ENCODE data around the gene PARVA. TPM values are rescaled to one million over a fixed set of nuclear protein-coding genes. Genes with fewer than 3 reads are reported as not detected.

The PARVA gene
- total and polyA plus RNA-seq, 3 donors from 2014 or later, result 18.7 to 23.7 (median 23.6) TPM

DNA sequence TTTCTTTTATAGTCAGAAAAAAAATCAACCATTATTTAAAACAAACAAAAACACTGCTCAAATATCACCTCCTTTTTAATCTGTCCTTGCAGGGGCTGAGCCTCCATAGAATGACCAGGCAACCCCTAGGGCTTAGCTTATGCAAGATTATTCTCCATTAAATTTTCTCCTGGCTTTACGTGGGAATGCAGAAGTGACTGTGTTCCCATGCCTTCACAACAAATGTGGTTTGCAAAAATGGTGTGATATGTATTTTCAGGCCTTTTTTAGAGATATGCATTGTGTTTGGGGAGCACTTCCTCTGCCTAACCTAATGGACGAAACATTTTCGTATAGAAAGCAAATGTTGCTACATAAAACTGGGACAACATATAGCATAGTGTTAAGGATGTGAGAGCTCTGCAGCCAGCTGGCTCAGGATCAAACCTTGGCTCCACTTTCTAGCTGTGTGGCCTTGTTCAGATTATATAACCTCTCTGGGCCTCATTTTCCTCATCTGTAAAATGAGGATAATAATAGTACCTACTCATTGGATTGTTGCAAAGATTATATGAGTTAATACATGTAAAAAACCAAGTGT lies 82.6 kb downstream of the PARVA start:
- no peak overlapping the region for H3K27ac ChIP-seq
- no peaks in the 10 kb centered on the region for H3K36me3 ChIP-seq (ENCODE audit: low read depth, missing control alignments)
- peaks cover 3% of the 10 kb centered on the region for H3K4me1 ChIP-seq
- no peak overlapping the region for H3K4me3 ChIP-seq
- H3K27me3 ChIP-seq, result no peaks in the 10 kb centered on the region
- TF ChIP-seq POLR2A (IDR thresholded peaks at IDR 0.05), result no peak
- TF ChIP-seq, protein P1, sequence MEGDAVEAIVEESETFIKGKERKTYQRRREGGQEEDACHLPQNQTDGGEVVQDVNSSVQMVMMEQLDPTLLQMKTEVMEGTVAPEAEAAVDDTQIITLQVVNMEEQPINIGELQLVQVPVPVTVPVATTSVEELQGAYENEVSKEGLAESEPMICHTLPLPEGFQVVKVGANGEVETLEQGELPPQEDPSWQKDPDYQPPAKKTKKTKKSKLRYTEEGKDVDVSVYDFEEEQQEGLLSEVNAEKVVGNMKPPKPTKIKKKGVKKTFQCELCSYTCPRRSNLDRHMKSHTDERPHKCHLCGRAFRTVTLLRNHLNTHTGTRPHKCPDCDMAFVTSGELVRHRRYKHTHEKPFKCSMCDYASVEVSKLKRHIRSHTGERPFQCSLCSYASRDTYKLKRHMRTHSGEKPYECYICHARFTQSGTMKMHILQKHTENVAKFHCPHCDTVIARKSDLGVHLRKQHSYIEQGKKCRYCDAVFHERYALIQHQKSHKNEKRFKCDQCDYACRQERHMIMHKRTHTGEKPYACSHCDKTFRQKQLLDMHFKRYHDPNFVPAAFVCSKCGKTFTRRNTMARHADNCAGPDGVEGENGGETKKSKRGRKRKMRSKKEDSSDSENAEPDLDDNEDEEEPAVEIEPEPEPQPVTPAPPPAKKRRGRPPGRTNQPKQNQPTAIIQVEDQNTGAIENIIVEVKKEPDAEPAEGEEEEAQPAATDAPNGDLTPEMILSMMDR (IDR thresholded peaks at IDR 0.05), result no peak
- intact Hi-C loops (cut with DNase I; ENCODE audit: low total_unique reads), result no loop called here
- 85 to 89% methylated on average over 3 of the region's 3 CpGs for WGBS, 2 donors
- DNase-seq, result no peak
- no peaks in the 10 kb centered on the region for H3K9me3 ChIP-seq

DNA sequence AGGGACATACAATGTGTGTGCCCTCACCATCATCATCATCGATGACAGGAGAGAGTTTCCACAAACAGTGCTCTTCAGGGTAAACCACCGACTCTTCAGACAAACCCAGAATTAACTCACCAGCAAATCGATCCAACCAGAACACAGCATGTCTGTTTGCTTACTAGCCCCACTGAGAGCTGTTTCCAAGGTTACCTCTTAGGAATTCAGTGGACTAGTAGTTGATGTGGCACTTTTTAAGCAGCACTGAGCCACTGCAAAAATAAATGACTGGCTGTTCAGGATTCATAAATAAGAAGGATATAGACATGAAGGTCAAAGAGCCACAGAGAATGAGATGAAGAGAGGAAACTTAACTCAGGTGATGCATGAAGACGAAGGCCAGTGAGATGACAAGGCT lies 83.1 kb downstream of the PARVA start:
- intact Hi-C loops (cut with DNase I; ENCODE audit: low total_unique reads), result no loop called here
- Histone ChIP-seq H3K36me3 (ENCODE audit: low read depth, missing control alignments) (no peaks in the 10 kb centered on the region), H3K27ac (no peak overlapping the region), H3K4me1 (peaks cover 3% of the 10 kb centered on the region), H3K27me3 (no peaks in the 10 kb centered on the region), H3K9me3 (no peaks in the 10 kb centered on the region), H3K4me3 (no peak overlapping the region)
- TF ChIP-seq POLR2A (IDR thresholded peaks at IDR 0.05), result no peak
- TF ChIP-seq, protein P1 (IDR thresholded peaks at IDR 0.05), result no peak
- DNase-seq, result no peak
- 79 to 81% methylated on average over 4 of the region's 4 CpGs for WGBS, 2 donors

DNA sequence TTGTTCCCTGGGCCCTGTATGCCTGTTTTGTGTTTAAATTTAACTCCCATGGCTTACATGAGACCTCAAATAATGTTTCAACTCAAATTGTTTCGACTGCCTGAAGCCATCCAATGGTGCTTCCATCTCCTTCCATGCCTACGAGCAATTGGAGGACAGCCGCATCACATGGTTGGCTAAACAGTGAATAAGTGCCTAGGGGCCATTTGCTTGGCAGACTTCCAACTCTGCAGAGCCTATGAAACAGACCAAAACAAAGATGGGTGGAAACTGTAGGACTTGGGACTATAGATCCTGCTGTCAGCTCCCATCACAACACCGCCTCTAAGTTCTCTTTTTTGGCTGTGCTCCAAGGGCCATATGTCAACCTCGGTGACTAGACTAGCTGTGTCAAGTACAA lies 84.1 kb downstream of the PARVA start:
- Histone ChIP-seq H3K4me3 (no peak overlapping the region), H3K27ac (no peak overlapping the region), H3K27me3 (no peaks in the 10 kb centered on the region), H3K9me3 (no peaks in the 10 kb centered on the region), H3K4me1 (peaks cover 3% of the 10 kb centered on the region), H3K36me3 (ENCODE audit: low read depth, missing control alignments) (no peaks in the 10 kb centered on the region)
- WGBS, 2 donors, result 87 to 94% methylated on average over 5 of the region's 5 CpGs
- TF ChIP-seq POLR2A (IDR thresholded peaks at IDR 0.05), result no peak
- intact Hi-C loops (cut with DNase I; ENCODE audit: low total_unique reads), result no loop called here
- DNase-seq, result no peak

DNA sequence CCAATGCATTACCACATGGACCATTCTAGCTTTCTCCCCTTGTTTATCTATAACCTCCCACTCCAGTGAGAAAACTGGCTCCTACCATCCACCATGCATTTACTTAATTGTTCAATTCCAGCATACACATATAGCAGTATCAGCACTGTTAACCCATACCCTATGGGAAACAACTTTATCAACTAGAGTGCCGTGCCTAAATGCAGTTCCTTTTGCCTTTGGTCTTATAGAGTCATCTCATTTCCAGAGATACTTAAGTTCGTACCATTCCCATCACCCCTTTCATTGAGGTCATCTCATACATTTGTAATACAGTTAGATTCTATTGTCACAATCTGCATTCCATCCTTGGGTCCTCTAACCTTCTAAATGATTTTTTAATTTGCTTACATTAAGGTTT lies 86.9 kb downstream of the PARVA start:
- no peak for TF ChIP-seq POLR2A (IDR thresholded peaks at IDR 0.05)
- TF ChIP-seq, protein P1 (IDR thresholded peaks at IDR 0.05), result no peak
- no peaks in the 10 kb centered on the region for H3K4me1 ChIP-seq
- H3K27ac ChIP-seq, result no peak overlapping the region
- WGBS, 2 donors, result 100% methylated on average over 2 of the region's 2 CpGs
- no peaks in the 10 kb centered on the region for H3K9me3 ChIP-seq
- intact Hi-C loops (cut with DNase I; ENCODE audit: low total_unique reads), result no loop called here
- H3K36me3 ChIP-seq (ENCODE audit: low read depth, missing control alignments), result no peaks in the 10 kb centered on the region
- DNase-seq, result no peak
- H3K4me3 ChIP-seq, result no peak overlapping the region
- no peaks in the 10 kb centered on the region for H3K27me3 ChIP-seq

DNA sequence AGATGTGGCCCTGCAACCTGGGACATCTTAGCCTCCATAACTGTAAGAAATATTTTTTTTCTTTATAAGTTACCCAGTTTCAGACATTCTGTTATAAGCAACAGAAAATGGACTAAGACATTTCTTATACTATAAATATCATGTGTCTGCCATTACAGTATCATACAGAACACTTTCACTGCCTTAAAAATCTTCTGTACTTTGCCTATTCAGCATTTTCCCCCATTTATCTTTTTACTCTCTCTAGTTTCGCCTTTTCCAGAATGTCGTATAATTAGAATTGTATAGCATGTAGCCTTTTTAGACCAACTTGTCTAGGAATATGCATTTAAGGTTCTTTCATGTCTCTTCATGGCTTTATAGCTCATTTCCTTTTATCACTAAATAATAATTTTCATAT lies 88.0 kb downstream of the PARVA start:
- Histone ChIP-seq H3K27me3 (no peaks in the 10 kb centered on the region), H3K4me1 (no peaks in the 10 kb centered on the region), H3K27ac (no peak overlapping the region), H3K4me3 (no peak overlapping the region), H3K36me3 (ENCODE audit: low read depth, missing control alignments) (no peaks in the 10 kb centered on the region), H3K9me3 (no peaks in the 10 kb centered on the region)
- TF ChIP-seq, protein P1 (IDR thresholded peaks at IDR 0.05), result no peak
- no peak for TF ChIP-seq POLR2A (IDR thresholded peaks at IDR 0.05)
- WGBS, 2 donors, result 94 to 96% methylated on average over 2 of the region's 2 CpGs
- no peak for DNase-seq
- intact Hi-C loops (cut with DNase I; ENCODE audit: low total_unique reads), result no loop called here
